Stimulated activated CD8-positive, alpha-beta memory T cell treated with anti-CD3 and anti-CD28 coated beads, Interleukin-15, amount 100 ng/mL, for 48 hours (primary cell): ENCODE results near the gene CD302.
"Not testable (repeated sequence)": the region's sequence is repeated elsewhere in the genome, so short reads cannot be mapped to it uniquely, and the experiment has no call there.

Experiments used
- DNase-seq, 2 donors: peaks; one replicate each; pipeline ENCODE4 v3.0.0-alpha.2; 2020; ENCODE audit warnings: low read depth in 2 of 2

Gene CD302

GRCh38 chr2:159793326-159793725 lies 4.7 kb downstream of the CD302 start:
- DNase-seq: no peak

- DNase-seq: no peak
Observed at GRCh38 chr2:159792599-159792998, 5.4 kb downstream of the CD302 start.

GRCh38 chr2:159792036-159792435 lies 6.0 kb downstream of the CD302 start:
- DNase-seq: no peak

GRCh38 chr2:159790323-159790722 lies 7.7 kb downstream of the CD302 start:
- DNase-seq: no peak

GRCh38 chr2:159788253-159788652 lies 9.8 kb downstream of the CD302 start:
- no peak for DNase-seq

- not testable (repeated sequence) for DNase-seq
Observed at GRCh38 chr2:159787647-159788046, 10.4 kb downstream of the CD302 start.

GRCh38 chr2:159786938-159787337 lies 11.1 kb downstream of the CD302 start:
- no peak for DNase-seq

- DNase-seq: no peak
Observed at GRCh38 chr2:159785195-159785594, 12.8 kb downstream of the CD302 start.

GRCh38 chr2:159784744-159785143 lies 13.3 kb downstream of the CD302 start:
- not testable (repeated sequence) for DNase-seq

- DNase-seq: no peak
Observed at GRCh38 chr2:159783556-159783955, 14.5 kb downstream of the CD302 start.

- DNase-seq: no peak
Observed at GRCh38 chr2:159776321-159776720, 21.7 kb downstream of the CD302 start.

- DNase-seq: no peak
Observed at GRCh38 chr2:159775021-159775420, 23.0 kb downstream of the CD302 start.

GRCh38 chr2:159774370-159774990 lies 23.5 kb downstream of the CD302 start:
- DNase-seq: no peak

GRCh38 chr2:159773886-159774285 lies 24.1 kb downstream of the CD302 start:
- no peak for DNase-seq

GRCh38 chr2:159773426-159773825 lies 24.6 kb downstream of the CD302 start:
- DNase-seq: no peak

- DNase-seq: no peak
Observed at GRCh38 chr2:159769147-159769546, 28.9 kb downstream of the CD302 start.

- no peak for DNase-seq
Observed at GRCh38 chr2:159762075-159762474, 35.9 kb downstream of the CD302 start.

GRCh38 chr2:159760326-159760725 lies 37.7 kb downstream of the CD302 start:
- DNase-seq: no peak

GRCh38 chr2:159759577-159759976 lies 38.4 kb downstream of the CD302 start:
- no peak for DNase-seq

- no peak for DNase-seq
Observed at GRCh38 chr2:159758686-159759085, 39.3 kb downstream of the CD302 start.

GRCh38 chr2:159758239-159758638 lies 39.8 kb downstream of the CD302 start:
- no peak for DNase-seq

GRCh38 chr2:159755788-159756187 lies 42.2 kb downstream of the CD302 start:
- DNase-seq: no peak

GRCh38 chr2:159755014-159755413 lies 43.0 kb downstream of the CD302 start:
- DNase-seq: no peak

- DNase-seq: no peak
Observed at GRCh38 chr2:159753797-159754196, 44.2 kb downstream of the CD302 start.
